PFSK-1 (cell line): ENCODE data around the gene MYL7.

Source experiments
- FOXP2 ChIP-seq: optimal IDR thresholded peaks from 2 replicates; pipeline ENCODE3; 2011; ENCODE audit warnings: borderline replicate concordance, control low read depth, inconsistent platforms; ENCODE audit not compliant: insufficient read depth; ENCODE audit errors: extremely low read length, extremely low read depth
- POLR2AphosphoS5 ChIP-seq: IDR thresholded peaks from 2 replicates; pipeline ENCODE4 v1.6.1; 2012; ENCODE audit warnings: low read depth, mild to moderate bottlenecking, control low read depth, low read length, moderate library complexity
- SIN3A ChIP-seq: IDR thresholded peaks from 2 replicates; pipeline ENCODE4 v1.6.1; 2012; ENCODE audit warnings: mild to moderate bottlenecking, low read length, moderate library complexity, borderline replicate concordance; ENCODE audit not compliant: insufficient read depth
- TAF1 ChIP-seq: IDR thresholded peaks from 2 replicates; pipeline ENCODE4 v1.6.1; 2012; ENCODE audit warnings: low read length, control low read depth, borderline replicate concordance; ENCODE audit not compliant: insufficient read depth
- TF ChIP-seq, protein P1 (sequence below), 2 experiments: IDR thresholded peaks; 2 replicates each; pipeline versions ENCODE4 v1.6.1 to v1.8.0; 2011 to 2012; ENCODE audit warnings: low read depth in 2 of 2, low read length in 2 of 2, control low read depth in 1 of 2, inconsistent platforms in 1 of 2, mild to moderate bottlenecking in 1 of 2, moderate library complexity in 1 of 2; ENCODE audit not compliant: insufficient read depth in 1 of 2

MYL7 gene

DNA sequence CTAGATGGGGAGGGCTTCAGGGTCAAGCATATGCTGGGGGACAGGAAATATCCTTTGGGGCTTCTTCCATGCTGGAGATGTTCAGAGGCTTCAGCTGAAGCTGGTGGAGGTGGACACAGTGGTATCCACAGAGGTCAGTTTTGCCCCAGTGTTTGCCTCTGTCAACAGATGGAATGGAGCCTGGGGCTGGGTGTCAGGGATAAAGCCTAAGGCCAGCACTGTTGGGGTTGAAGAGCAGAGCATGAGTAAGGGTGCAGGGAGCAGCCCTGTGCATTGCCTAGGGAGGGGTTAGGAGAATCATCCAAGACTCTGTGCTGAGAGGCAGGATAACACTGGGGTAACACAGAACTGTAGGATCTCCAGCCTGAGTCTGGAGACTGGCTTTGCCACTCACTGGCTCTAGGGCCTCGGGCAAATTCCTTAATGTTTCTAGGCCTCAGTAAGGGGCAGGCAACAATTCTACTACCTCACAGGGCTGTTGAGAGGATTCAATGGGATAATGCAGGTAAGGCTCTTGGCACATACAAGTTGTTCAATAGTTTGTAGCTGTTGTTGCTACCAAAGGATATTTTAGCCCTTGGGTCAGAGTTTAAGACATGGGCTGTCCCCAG lies 21.8 kb upstream of the MYL7 start:
- no peak for TF ChIP-seq POLR2AphosphoS5
- no peak for TF ChIP-seq FOXP2
- TF ChIP-seq, protein P1, sequence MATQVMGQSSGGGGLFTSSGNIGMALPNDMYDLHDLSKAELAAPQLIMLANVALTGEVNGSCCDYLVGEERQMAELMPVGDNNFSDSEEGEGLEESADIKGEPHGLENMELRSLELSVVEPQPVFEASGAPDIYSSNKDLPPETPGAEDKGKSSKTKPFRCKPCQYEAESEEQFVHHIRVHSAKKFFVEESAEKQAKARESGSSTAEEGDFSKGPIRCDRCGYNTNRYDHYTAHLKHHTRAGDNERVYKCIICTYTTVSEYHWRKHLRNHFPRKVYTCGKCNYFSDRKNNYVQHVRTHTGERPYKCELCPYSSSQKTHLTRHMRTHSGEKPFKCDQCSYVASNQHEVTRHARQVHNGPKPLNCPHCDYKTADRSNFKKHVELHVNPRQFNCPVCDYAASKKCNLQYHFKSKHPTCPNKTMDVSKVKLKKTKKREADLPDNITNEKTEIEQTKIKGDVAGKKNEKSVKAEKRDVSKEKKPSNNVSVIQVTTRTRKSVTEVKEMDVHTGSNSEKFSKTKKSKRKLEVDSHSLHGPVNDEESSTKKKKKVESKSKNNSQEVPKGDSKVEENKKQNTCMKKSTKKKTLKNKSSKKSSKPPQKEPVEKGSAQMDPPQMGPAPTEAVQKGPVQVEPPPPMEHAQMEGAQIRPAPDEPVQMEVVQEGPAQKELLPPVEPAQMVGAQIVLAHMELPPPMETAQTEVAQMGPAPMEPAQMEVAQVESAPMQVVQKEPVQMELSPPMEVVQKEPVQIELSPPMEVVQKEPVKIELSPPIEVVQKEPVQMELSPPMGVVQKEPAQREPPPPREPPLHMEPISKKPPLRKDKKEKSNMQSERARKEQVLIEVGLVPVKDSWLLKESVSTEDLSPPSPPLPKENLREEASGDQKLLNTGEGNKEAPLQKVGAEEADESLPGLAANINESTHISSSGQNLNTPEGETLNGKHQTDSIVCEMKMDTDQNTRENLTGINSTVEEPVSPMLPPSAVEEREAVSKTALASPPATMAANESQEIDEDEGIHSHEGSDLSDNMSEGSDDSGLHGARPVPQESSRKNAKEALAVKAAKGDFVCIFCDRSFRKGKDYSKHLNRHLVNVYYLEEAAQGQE (IDR thresholded peaks at IDR 0.05; ENCODE audit: insufficient read depth in 1 of 2, low read depth in 2 of 2, low read length in 2 of 2) = no peak
- TF ChIP-seq TAF1 = no peak
- no peak for TF ChIP-seq SIN3A

DNA sequence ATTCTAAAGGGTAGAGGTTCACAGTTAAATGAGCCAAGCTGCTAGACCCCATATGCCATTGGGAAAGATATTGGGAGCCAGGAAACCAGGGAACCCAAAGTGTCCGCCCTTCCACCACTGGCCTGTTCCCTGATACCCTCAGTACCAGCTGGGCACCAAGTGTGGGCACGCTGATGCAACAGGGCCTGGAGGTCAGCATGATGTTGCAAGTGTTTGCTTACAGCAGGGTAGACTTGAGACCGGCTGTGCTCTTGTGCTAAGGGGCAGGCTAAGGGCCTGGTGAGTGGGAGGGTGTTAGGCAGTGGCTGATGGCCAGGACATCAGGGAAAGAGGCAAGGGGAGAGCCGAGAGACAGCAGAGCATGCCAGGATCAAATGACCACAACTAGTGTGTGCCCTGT lies 21.0 kb upstream of the MYL7 start:
- no peak for TF ChIP-seq POLR2AphosphoS5

DNA sequence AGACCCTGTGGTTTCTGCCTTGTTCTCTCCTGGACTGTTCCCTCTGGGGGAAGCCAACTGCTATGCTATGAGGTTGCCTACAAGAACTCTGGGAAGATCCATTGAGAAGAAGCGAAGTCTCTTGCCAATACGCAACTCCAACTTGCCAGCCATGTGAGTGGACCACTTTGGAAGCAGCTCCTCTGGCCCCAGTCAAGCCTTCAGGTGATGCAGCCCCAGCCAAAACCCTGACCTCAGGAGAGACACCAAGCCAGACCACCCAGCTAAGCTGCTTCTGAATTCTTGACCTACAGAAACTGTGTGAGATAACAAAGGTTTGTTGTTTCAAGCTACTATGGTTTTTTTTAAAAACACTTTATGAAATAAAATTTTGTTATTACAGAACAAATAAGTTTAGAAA lies 20.2 kb upstream of the MYL7 start:
- TF ChIP-seq FOXP2 = no peak
- no peak for TF ChIP-seq SIN3A
- TF ChIP-seq, protein P1 (IDR thresholded peaks at IDR 0.05; ENCODE audit: insufficient read depth in 1 of 2, low read depth in 2 of 2, low read length in 2 of 2) = no peak
- TF ChIP-seq TAF1 = no peak
- TF ChIP-seq POLR2AphosphoS5 = no peak

DNA sequence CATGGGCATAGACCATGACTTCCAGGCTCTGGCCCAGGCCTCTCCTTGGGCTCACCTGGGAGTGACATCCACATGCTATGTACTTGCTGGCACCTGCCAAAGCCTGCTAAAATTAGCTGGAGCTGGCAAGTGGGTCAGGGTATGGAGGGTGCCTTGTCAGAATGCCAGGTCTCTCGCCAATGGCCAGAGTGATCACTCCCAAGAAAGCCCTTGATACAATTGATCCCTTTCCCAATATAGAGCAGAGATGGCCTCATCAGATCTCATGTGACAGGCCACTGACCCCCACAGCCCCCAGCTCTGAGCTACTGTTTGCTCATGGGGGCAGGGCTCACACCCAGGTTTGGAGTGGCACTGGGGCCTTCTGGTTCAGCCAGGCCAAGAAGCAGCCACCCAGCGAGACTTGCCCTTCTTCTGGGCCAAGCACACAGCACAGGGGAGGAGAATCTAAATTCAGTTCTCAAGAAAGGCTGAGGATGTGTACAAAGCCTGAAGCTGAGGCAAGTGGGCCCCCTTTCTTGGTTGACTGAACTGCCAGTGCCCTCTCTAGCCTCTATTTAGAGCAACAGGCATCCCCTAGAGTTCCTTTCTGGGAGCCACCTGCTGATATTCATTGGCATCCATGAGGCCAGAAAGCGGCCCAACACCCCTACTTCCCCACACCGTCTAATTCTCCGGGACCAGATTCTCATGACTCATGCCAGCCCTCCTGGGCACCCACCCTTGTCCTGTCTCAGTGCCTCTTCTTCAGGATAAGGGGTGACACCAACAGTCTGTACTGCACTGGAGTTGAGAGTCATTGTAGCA lies 18.9 kb upstream of the MYL7 start:
- no peak for TF ChIP-seq SIN3A
- TF ChIP-seq, protein P1 (IDR thresholded peaks at IDR 0.05; ENCODE audit: insufficient read depth in 1 of 2, low read depth in 2 of 2, low read length in 2 of 2) = no peak
- TF ChIP-seq FOXP2 = no peak
- TF ChIP-seq TAF1 = no peak
- TF ChIP-seq POLR2AphosphoS5 = no peak

DNA sequence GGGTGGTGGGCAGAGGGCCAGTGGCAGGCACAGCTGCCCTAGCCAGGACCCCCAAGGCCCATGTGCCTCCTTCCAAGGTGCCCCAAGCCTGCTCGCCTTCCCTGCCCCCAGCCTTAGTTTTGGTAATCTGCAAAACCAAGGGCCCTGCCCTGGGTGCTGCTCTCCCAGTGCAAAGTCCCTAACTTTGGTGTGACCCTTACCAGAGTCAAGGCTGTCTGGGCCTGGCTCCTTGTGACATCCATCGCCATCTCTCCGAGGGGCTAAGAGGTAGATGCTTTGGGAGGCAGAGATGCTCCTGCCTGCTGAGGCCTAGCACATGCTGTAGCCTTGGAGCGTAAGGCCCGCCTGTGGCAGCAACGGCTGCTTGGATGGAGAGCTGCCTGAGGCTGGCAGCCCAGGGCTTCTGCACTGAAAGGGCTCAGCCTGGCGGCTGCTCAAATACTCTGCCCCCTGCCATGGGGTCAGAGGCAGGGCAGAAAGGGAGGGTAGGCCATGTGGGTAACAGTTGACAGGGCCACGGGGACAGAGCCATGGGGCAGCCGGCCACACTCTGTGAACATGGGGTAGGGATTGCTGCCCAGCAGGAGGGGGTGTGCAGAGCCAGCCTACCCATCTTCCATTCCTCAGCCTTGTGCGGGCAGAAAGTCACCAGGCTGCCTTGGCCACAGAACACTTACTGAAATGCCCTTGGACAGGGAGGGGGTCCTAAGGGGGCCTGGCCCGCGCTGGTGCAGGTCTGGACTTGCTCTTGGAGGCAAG lies 17.9 kb upstream of the MYL7 start:
- TF ChIP-seq FOXP2 (no peak), SIN3A (no peak), POLR2AphosphoS5 (no peak), TAF1 (no peak)
- TF ChIP-seq, protein P1 (IDR thresholded peaks at IDR 0.05; ENCODE audit: insufficient read depth in 1 of 2, low read depth in 2 of 2, low read length in 2 of 2) = no peak
